Measurements from ENCODE around the gene ABCD1.
"Not testable (repeated sequence)": the region's sequence is repeated elsewhere in the genome, so short reads cannot be mapped to it uniquely, and the experiment has no call there.

ABCD1 gene

GRCh38 chrX:153714256-153714655 is 10.4 kb upstream of the ABCD1 start:
- no peak for DNase-seq

GRCh38 chrX:153717445-153717844 is 7.2 kb upstream of the ABCD1 start:
- DNase-seq, result no peak

GRCh38 chrX:153719238-153719637 is 5.4 kb upstream of the ABCD1 start:
- DNase-seq, result no peak

GRCh38 chrX:153719701-153720100 is 5.0 kb upstream of the ABCD1 start:
- no peak for DNase-seq

GRCh38 chrX:153722704-153723350 is 1.8 kb upstream of the ABCD1 start:
- DNase-seq, result no peak

- peak; percentile 64 for DNase-seq
These were observed 1.1 kb upstream of the ABCD1 start for GRCh38 chrX:153723351-153724251.

GRCh38 chrX:153725039-153725831 is 579 bp downstream of the ABCD1 start:
- DNase-seq, result no peak

- no peak for DNase-seq
These were observed 1.2 kb downstream of the ABCD1 start for GRCh38 chrX:153725832-153726285.

- no peak for DNase-seq
These were observed 1.8 kb downstream of the ABCD1 start for GRCh38 chrX:153726286-153727122.

GRCh38 chrX:153727123-153727931 is 2.7 kb downstream of the ABCD1 start:
- no peak for DNase-seq

GRCh38 chrX:153728095-153728494 is 3.4 kb downstream of the ABCD1 start:
- no peak for DNase-seq

- DNase-seq, result no peak
These were observed 4.4 kb downstream of the ABCD1 start for GRCh38 chrX:153728951-153729631.

GRCh38 chrX:153730115-153730514 is 5.5 kb downstream of the ABCD1 start:
- DNase-seq, result not testable (repeated sequence)

- DNase-seq, result no peak
These were observed 6.6 kb downstream of the ABCD1 start for GRCh38 chrX:153731117-153731844.

GRCh38 chrX:153731845-153732215 is 7.2 kb downstream of the ABCD1 start:
- DNase-seq, result no peak

GRCh38 chrX:153732401-153732800 is 7.7 kb downstream of the ABCD1 start:
- no peak for DNase-seq

GRCh38 chrX:153733651-153734240 is 9.1 kb downstream of the ABCD1 start:
- DNase-seq, result no peak

- DNase-seq, result no peak
These were observed 10.2 kb downstream of the ABCD1 start for GRCh38 chrX:153734871-153735270.

- no peak for DNase-seq
These were observed 10.6 kb downstream of the ABCD1 start for GRCh38 chrX:153735274-153735673.

All from effector CD8-positive, alpha-beta T cell (primary cell).